Measurements from ENCODE around the gene WDR70. TPM values are rescaled to one million over a fixed set of nuclear protein-coding genes. Genes with fewer than 3 reads are reported as not detected.
"Not testable (repeated sequence)": the region's sequence is repeated elsewhere in the genome, so short reads cannot be mapped to it uniquely, and the experiment has no call there.

WDR70 gene
- total RNA-seq, 4 donors from 2014 or later: 20.0 to 60.0 (median 23.0) TPM

DNA sequence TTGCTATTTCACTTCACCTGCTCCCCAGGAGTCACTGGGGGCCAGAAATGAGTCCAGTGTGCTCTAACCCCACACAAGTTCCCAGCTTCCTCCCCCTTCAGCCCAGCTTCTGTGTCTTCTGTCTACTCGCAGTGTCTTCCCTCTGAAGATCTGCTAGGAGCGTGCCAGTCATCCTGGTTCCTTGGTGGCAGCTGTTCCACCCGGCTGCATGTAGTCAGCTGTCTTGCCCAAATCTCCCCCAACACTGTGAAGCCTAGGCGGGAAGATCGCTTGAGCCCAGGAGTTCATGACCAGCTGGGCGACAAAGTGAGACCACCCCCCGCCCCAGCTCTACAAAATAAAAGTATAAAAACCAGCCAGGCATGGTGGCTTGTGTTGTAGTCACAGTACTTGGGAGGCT is 306.7 kb downstream of the WDR70 start:
- Histone ChIP-seq H3K4me1 (no peaks in the 10 kb centered on the region), H3K27ac (no peak overlapping the region), H3K9me3 (no peaks in the 10 kb centered on the region), H3K4me3 (no peak overlapping the region), H3K36me3 (no peaks in the 10 kb centered on the region), H3K27me3 (no peaks in the 10 kb centered on the region)
- WGBS: 97% methylated on average over 6 of the region's 7 CpGs
- TF ChIP-seq, protein P1, sequence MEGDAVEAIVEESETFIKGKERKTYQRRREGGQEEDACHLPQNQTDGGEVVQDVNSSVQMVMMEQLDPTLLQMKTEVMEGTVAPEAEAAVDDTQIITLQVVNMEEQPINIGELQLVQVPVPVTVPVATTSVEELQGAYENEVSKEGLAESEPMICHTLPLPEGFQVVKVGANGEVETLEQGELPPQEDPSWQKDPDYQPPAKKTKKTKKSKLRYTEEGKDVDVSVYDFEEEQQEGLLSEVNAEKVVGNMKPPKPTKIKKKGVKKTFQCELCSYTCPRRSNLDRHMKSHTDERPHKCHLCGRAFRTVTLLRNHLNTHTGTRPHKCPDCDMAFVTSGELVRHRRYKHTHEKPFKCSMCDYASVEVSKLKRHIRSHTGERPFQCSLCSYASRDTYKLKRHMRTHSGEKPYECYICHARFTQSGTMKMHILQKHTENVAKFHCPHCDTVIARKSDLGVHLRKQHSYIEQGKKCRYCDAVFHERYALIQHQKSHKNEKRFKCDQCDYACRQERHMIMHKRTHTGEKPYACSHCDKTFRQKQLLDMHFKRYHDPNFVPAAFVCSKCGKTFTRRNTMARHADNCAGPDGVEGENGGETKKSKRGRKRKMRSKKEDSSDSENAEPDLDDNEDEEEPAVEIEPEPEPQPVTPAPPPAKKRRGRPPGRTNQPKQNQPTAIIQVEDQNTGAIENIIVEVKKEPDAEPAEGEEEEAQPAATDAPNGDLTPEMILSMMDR (IDR thresholded peaks at IDR 0.05): no peak
- TF ChIP-seq EP300 (IDR thresholded peaks at IDR 0.05) (no peak), POLR2AphosphoS5 (IDR thresholded peaks at IDR 0.05) (no peak), POLR2A (IDR thresholded peaks at IDR 0.05) (no peak)
- DNase-seq (ENCODE audit: low spot score in 2 of 2): no peak

DNA sequence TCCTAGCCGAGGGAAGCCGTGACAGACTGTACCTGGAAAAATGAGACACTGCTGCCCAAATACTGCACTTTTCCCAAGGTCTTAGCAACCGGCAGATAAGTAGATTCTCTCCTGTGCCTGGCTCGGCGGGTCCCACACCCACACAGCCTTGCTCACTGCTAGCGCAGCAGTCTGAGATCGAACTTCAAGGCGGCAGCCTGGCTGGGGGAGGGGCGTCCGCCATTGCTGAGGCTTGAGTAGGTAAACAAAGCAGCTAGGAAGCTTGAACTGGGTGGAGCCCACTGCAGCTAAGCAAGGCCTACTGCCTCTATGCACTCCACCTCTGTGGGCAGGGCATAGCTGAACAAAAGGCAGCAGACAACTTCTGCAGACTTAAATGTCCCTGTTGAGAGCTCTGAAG is 309.8 kb downstream of the WDR70 start:
- H3K36me3 ChIP-seq; H3K4me3 ChIP-seq; H3K27me3 ChIP-seq; DNase-seq (ENCODE audit: low spot score in 2 of 2); H3K4me1 ChIP-seq; H3K27ac ChIP-seq; H3K9me3 ChIP-seq: not testable (repeated sequence)
- 94% methylated on average over 10 of the region's 10 CpGs for WGBS

DNA sequence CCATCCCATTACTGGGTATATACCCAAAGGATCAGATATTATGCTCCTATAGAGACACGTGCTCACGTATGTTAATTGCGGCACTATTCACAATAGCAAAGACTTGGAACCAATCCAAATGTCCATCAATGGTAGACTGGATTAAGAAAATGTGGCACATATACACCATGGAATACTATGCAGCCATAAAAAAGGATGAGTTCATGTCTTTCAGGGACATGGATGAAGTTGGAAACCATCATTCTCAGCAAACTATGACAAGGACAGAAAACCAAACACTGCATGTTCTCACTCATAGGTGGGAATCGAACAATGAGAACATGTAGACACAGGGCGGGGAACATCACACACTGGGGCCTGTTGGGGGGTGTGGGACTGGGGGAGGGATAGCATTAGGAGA is 315.2 kb downstream of the WDR70 start:
- H3K27me3 ChIP-seq; DNase-seq (ENCODE audit: low spot score in 2 of 2); H3K36me3 ChIP-seq; H3K9me3 ChIP-seq; H3K4me3 ChIP-seq; H3K4me1 ChIP-seq; H3K27ac ChIP-seq: not testable (repeated sequence)
- 100% methylated on average over 5 of the region's 5 CpGs for WGBS

DNA sequence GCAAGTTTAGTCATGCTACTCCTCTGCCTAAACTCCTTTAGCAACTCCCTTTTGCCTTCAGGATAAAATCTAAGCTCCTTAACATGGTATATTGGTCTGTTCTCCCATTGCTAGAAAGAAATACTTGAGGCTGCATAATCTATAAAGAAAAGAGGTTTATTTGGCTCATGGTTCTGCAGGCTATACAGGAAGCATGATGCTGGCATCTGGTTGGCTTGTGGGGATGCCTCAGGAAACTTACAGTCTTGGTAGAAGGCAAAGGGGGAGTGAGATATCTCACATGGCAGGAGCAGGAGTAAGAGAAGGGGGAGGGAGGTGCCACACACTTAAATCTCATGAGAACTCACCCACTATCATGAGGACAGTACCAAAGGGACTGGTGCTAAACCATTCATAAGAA is 315.7 kb downstream of the WDR70 start:
- TF ChIP-seq POLR2AphosphoS5 (IDR thresholded peaks at IDR 0.05) (no peak), EP300 (IDR thresholded peaks at IDR 0.05) (no peak), POLR2A (IDR thresholded peaks at IDR 0.05) (no peak)
- TF ChIP-seq, protein P1 (IDR thresholded peaks at IDR 0.05): no peak
- H3K4me1 ChIP-seq: no peaks in the 10 kb centered on the region
- no peak for DNase-seq (ENCODE audit: low spot score in 2 of 2)
- H3K27me3 ChIP-seq: no peaks in the 10 kb centered on the region
- H3K27ac ChIP-seq: no peak overlapping the region
- H3K36me3 ChIP-seq: peaks cover 6% of the 10 kb centered on the region
- no peak overlapping the region for H3K4me3 ChIP-seq
- no peaks in the 10 kb centered on the region for H3K9me3 ChIP-seq

DNA sequence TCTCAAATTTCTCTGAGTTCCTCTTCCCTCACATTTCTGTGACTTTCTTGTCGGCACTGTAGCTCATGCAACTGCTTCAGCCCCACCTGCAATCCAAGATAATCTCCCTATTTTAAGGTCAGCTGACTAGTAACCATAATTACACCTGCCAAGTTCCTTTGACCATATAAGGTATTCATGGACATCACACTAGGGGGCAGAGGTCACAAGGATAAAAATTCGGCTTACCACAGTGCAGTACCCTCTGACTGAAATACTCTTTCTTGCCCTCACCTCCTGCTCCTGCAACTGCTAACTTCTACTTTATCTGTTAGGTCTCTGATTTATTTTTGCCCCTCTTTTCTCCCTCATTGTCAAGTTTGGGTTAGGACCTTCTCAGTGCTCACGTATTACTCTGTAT is 316.5 kb downstream of the WDR70 start:
- DNase-seq (ENCODE audit: low spot score in 2 of 2): no peak
- Histone ChIP-seq H3K9me3 (no peaks in the 10 kb centered on the region), H3K4me1 (no peaks in the 10 kb centered on the region), H3K27me3 (no peaks in the 10 kb centered on the region), H3K27ac (no peak overlapping the region), H3K36me3 (peaks cover 10% of the 10 kb centered on the region), H3K4me3 (no peak overlapping the region)
- TF ChIP-seq POLR2AphosphoS5 (IDR thresholded peaks at IDR 0.05): no peak
- TF ChIP-seq POLR2A (IDR thresholded peaks at IDR 0.05): no peak
- no peak for TF ChIP-seq EP300 (IDR thresholded peaks at IDR 0.05)
- TF ChIP-seq, protein P1 (IDR thresholded peaks at IDR 0.05): no peak
- 90% methylated on average over 3 of the region's 3 CpGs for WGBS

DNA sequence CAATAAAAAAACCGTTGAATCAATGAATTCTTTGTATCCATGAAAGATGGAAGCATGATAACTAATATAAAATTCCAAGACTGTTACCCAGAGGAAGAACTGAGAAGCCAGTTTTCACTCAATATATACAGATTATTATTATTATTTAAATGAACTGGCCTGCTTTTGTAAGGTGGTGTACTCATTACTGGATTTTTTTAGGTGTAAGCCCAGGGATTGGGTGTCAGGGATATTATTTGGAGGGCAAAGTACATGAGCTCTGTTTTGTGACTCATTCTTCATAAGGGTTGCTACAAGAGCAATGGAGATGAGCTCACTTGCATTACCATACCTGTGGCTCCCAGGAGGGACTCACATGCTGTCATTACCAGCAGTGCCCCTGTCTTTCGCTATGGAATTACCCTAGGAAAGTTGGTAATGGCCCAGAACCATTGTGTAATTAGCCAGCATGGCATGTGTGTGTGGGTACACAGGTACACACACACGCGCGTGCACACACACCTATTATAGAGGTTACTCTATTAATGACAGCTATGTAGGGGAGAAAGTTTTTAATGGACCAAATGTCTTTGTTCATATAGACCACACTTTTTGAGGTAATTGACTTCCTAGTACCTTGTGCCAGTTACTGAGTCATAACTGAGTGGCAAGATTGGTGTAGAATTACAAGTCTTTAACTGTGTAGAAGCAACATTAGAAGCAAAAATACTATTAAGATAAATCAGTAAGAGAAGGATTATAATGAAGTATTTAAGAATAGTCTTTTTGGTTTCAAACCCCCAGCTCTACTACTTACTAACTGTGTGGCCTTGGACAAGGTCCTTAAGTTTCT is 317.3 kb downstream of the WDR70 start:
- Histone ChIP-seq H3K27me3 (no peaks in the 10 kb centered on the region), H3K4me3 (no peak overlapping the region), H3K9me3 (no peaks in the 10 kb centered on the region), H3K4me1 (no peaks in the 10 kb centered on the region), H3K36me3 (peaks cover 15% of the 10 kb centered on the region), H3K27ac (no peak overlapping the region)
- 91% methylated on average over 4 of the region's 5 CpGs for WGBS
- DNase-seq (ENCODE audit: low spot score in 2 of 2): no peak
- TF ChIP-seq EP300 (IDR thresholded peaks at IDR 0.05): no peak
- no peak for TF ChIP-seq POLR2A (IDR thresholded peaks at IDR 0.05)
- TF ChIP-seq, protein P1 (IDR thresholded peaks at IDR 0.05): no peak
- no peak for TF ChIP-seq POLR2AphosphoS5 (IDR thresholded peaks at IDR 0.05)

Measured in suprapubic skin (tissue), 4 donors.